ENCODE results near the gene TMEM116. TPM values are rescaled to one million over a fixed set of nuclear protein-coding genes. Genes with fewer than 3 reads are reported as not detected.
"Not testable (repeated sequence)": the region's sequence is repeated elsewhere in the genome, so short reads cannot be mapped to it uniquely, and the experiment has no call there.

TMEM116 gene
- total RNA-seq, 1 donor from 2014 or later, result 9.9 TPM

- DNase-seq (ENCODE audit: extremely low spot score, unreplicated experiment), result no peak
- Mint-ChIP-seq H3K4me1 (ENCODE audit: unreplicated experiment) (peaks cover 43% of the 10 kb centered on the region), H3K36me3 (ENCODE audit: unreplicated experiment) (peaks cover 26% of the 10 kb centered on the region), H3K27ac (ENCODE audit: unreplicated experiment) (peak overlapping the region; percentile 31), H3K4me3 (ENCODE audit: unreplicated experiment) (no peak overlapping the region), H3K27me3 (ENCODE audit: unreplicated experiment) (no peaks in the 10 kb centered on the region), H3K9me3 (ENCODE audit: unreplicated experiment) (peaks cover 6% of the 10 kb centered on the region)
- TF ChIP-seq CTCF (IDR thresholded peaks at IDR 0.05), result no peak
Measured at GRCh38 chr12:112017041-112017440, 4.1 kb upstream of the TMEM116 start.

- peaks cover 6% of the 10 kb centered on the region for H3K9me3 Mint-ChIP-seq (ENCODE audit: unreplicated experiment)
- no peak for DNase-seq (ENCODE audit: extremely low spot score, unreplicated experiment)
- peaks cover 21% of the 10 kb centered on the region for H3K36me3 Mint-ChIP-seq (ENCODE audit: unreplicated experiment)
- H3K27ac Mint-ChIP-seq (ENCODE audit: unreplicated experiment), result no peak overlapping the region
- H3K4me1 Mint-ChIP-seq (ENCODE audit: unreplicated experiment), result peaks cover 52% of the 10 kb centered on the region
- H3K4me3 Mint-ChIP-seq (ENCODE audit: unreplicated experiment), result peak overlapping the region; percentile 27
- no peak for TF ChIP-seq CTCF (IDR thresholded peaks at IDR 0.05)
- no peaks in the 10 kb centered on the region for H3K27me3 Mint-ChIP-seq (ENCODE audit: unreplicated experiment)
Measured at GRCh38 chr12:112015938-112016337, 3.0 kb upstream of the TMEM116 start.

- H3K4me3 Mint-ChIP-seq (ENCODE audit: unreplicated experiment), result peak overlapping the region; percentile 97
- H3K9me3 Mint-ChIP-seq (ENCODE audit: unreplicated experiment), result peaks cover 6% of the 10 kb centered on the region
- H3K27ac Mint-ChIP-seq (ENCODE audit: unreplicated experiment), result peak overlapping the region; percentile 98
- peak; percentile 29 for TF ChIP-seq CTCF (IDR thresholded peaks at IDR 0.05)
- peaks cover 39% of the 10 kb centered on the region for H3K4me1 Mint-ChIP-seq (ENCODE audit: unreplicated experiment)
- H3K36me3 Mint-ChIP-seq (ENCODE audit: unreplicated experiment), result peaks cover 21% of the 10 kb centered on the region
- no peaks in the 10 kb centered on the region for H3K27me3 Mint-ChIP-seq (ENCODE audit: unreplicated experiment)
- no peak for DNase-seq (ENCODE audit: extremely low spot score, unreplicated experiment)
Measured at GRCh38 chr12:112013601-112014402, 837 bp upstream of the TMEM116 start.

GRCh38 chr12:112011685-112012084, 1.3 kb downstream of the TMEM116 start:
- Mint-ChIP-seq H3K9me3 (ENCODE audit: unreplicated experiment) (peaks cover 6% of the 10 kb centered on the region), H3K4me1 (ENCODE audit: unreplicated experiment) (peaks cover 32% of the 10 kb centered on the region), H3K4me3 (ENCODE audit: unreplicated experiment) (peak overlapping the region; percentile 97), H3K27me3 (ENCODE audit: unreplicated experiment) (no peaks in the 10 kb centered on the region), H3K27ac (ENCODE audit: unreplicated experiment) (no peak overlapping the region), H3K36me3 (ENCODE audit: unreplicated experiment) (peaks cover 16% of the 10 kb centered on the region)
- no peak for TF ChIP-seq CTCF (IDR thresholded peaks at IDR 0.05)
- DNase-seq (ENCODE audit: extremely low spot score, unreplicated experiment), result no peak

- no peak for TF ChIP-seq CTCF (IDR thresholded peaks at IDR 0.05)
- no peak for DNase-seq (ENCODE audit: extremely low spot score, unreplicated experiment)
- Mint-ChIP-seq H3K4me1 (ENCODE audit: unreplicated experiment) (peaks cover 37% of the 10 kb centered on the region), H3K27me3 (ENCODE audit: unreplicated experiment) (no peaks in the 10 kb centered on the region), H3K27ac (ENCODE audit: unreplicated experiment) (no peak overlapping the region), H3K4me3 (ENCODE audit: unreplicated experiment) (peak overlapping the region; percentile 97), H3K36me3 (ENCODE audit: unreplicated experiment) (peaks cover 8% of the 10 kb centered on the region), H3K9me3 (ENCODE audit: unreplicated experiment) (peaks cover under 1% of the 10 kb centered on the region)
Measured at GRCh38 chr12:112010415-112011344, 2.3 kb downstream of the TMEM116 start.

GRCh38 chr12:112009596-112009995, 3.4 kb downstream of the TMEM116 start:
- not testable (repeated sequence) for H3K27ac Mint-ChIP-seq (ENCODE audit: unreplicated experiment); H3K27me3 Mint-ChIP-seq (ENCODE audit: unreplicated experiment); H3K9me3 Mint-ChIP-seq (ENCODE audit: unreplicated experiment)

More at GRCh38 chr12:112009596-112009995, 3.4 kb downstream of the TMEM116 start:
- H3K4me3 Mint-ChIP-seq (ENCODE audit: unreplicated experiment); H3K36me3 Mint-ChIP-seq (ENCODE audit: unreplicated experiment); DNase-seq (ENCODE audit: extremely low spot score, unreplicated experiment): not testable (repeated sequence)
- H3K4me1 Mint-ChIP-seq (ENCODE audit: unreplicated experiment), result peaks cover 35% of the 10 kb centered on the region
